Measurements from ENCODE around the gene FNDC11.

Gene FNDC11

GRCh38 chr20:63525971-63526370 lies 28.0 kb upstream of the FNDC11 start:
- no peak for DNase-seq (ENCODE audit: low read depth)

GRCh38 chr20:63527184-63527583 lies 26.8 kb upstream of the FNDC11 start:
- no peak for DNase-seq (ENCODE audit: low read depth)

GRCh38 chr20:63529180-63529860 lies 24.6 kb upstream of the FNDC11 start:
- DNase-seq (ENCODE audit: low read depth) = no peak

- no peak for DNase-seq (ENCODE audit: low read depth)
Measured at GRCh38 chr20:63529861-63530787, 23.8 kb upstream of the FNDC11 start.

GRCh38 chr20:63530788-63531160 lies 23.2 kb upstream of the FNDC11 start:
- no peak for DNase-seq (ENCODE audit: low read depth)

GRCh38 chr20:63531686-63532448 lies 22.1 kb upstream of the FNDC11 start:
- DNase-seq (ENCODE audit: low read depth) = no peak

- DNase-seq (ENCODE audit: low read depth) = no peak
Measured at GRCh38 chr20:63532449-63532971, 21.4 kb upstream of the FNDC11 start.

GRCh38 chr20:63533388-63533787 lies 20.6 kb upstream of the FNDC11 start:
- DNase-seq (ENCODE audit: low read depth) = no peak

- DNase-seq (ENCODE audit: low read depth) = no peak
Measured at GRCh38 chr20:63533871-63534393, 20.0 kb upstream of the FNDC11 start.

GRCh38 chr20:63534427-63534830 lies 19.5 kb upstream of the FNDC11 start:
- no peak for DNase-seq (ENCODE audit: low read depth)

- DNase-seq (ENCODE audit: low read depth) = no peak
Measured at GRCh38 chr20:63534831-63535651, 18.9 kb upstream of the FNDC11 start.

- no peak for DNase-seq (ENCODE audit: low read depth)
Measured at GRCh38 chr20:63536241-63536977, 17.6 kb upstream of the FNDC11 start.

GRCh38 chr20:63536997-63537524 lies 16.9 kb upstream of the FNDC11 start, which contains the start of gene PTK6:
PTK6 (minus strand) TSS chr20:63537376; CDS start chr20:63537314, 62 bp downstream.
- no peak for DNase-seq (ENCODE audit: low read depth)

GRCh38 chr20:63537525-63538203 lies 16.3 kb upstream of the FNDC11 start:
- peak; percentile 90 for DNase-seq (ENCODE audit: low read depth)

GRCh38 chr20:63538204-63539091 lies 15.5 kb upstream of the FNDC11 start:
- no peak for DNase-seq (ENCODE audit: low read depth)

- no peak for DNase-seq (ENCODE audit: low read depth)
Measured at GRCh38 chr20:63539092-63539430, 14.9 kb upstream of the FNDC11 start.

GRCh38 chr20:63539441-63540370 lies 14.3 kb upstream of the FNDC11 start:
- no peak for DNase-seq (ENCODE audit: low read depth)
